Measurements from ENCODE around the gene SEMA3A.

Gene SEMA3A

DNA sequence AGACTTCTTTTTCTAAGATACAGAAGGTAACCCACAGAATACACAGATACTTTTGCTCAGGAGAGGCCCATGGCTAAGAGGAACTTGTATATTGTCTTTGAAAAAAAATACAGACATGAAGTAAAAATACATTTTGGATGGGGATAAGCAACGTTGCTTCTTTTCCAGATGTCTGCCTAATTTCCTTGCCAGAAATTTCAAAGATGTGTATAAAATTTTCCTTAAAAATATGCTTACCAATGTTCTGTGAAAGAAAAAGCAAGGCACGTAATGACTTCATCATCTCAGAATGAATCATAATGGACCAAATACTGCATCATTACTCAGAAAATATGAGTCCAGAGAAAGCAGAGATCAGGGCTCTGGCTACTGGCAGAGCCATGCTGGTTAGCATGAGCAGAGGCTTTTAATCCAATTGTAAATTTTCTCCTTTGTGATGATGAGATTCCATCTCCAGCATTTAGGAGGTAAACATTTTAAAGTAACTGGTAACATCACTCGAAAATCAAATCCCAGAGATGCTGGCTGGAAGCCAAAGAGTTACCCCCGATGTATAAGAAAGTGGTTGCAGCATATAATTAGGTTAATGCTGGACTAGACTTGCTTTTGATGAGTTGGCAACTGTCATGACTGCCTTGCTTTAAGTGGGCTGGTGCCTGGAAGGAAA lies 272.5 kb downstream of the SEMA3A start:
- DNase-seq (ENCODE audit: low spot score) = no peak

DNA sequence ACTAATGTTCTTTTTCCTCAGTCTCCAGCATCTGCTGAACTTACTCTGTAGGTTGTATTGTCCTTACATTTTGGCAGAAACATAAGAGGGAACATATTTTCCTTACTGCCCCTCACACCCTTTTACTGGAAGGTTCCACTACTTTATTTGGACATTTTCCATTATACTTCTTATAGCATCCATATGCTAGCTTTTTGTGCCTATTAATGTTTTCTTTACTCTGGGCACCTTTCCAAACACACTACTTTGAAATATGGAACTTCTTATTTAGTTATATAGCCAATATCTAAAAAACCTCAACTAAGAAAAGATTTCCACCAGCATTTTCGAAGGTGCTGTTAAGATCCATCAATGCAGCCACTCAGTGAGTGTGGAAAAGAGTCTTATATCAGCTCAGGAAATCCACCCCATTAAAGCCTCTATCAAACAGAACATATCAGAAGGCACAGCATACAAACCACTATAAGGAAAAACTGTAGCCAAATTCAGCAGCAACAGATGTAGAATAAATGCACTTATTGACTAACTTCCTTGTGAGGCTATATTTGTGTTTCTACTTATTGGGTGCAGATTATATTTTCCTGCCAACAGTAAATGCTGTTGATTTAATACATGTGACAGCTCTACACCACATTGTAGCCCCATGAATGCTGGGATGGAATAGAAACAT lies 273.2 kb downstream of the SEMA3A start:
- no peak for DNase-seq (ENCODE audit: low spot score)

DNA sequence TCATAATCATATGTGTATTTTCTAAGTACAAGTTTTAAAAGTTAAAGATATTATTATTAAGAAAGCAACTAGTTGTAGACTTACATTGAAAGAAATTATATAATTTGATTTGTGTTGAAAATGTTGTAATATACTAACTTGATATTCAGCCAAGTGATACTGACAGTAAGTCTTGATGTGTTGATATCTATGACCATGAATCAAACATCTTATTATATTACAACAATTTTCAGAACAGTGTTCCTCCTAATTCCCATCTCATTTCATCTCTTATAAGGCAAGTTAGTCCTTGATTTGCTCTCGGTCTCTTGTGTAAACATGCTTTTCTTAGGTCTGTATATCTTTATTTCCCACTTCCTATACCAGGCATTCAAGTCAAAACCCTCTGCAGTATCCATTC lies 276.4 kb downstream of the SEMA3A start:
- no peak for DNase-seq (ENCODE audit: low spot score)

DNA sequence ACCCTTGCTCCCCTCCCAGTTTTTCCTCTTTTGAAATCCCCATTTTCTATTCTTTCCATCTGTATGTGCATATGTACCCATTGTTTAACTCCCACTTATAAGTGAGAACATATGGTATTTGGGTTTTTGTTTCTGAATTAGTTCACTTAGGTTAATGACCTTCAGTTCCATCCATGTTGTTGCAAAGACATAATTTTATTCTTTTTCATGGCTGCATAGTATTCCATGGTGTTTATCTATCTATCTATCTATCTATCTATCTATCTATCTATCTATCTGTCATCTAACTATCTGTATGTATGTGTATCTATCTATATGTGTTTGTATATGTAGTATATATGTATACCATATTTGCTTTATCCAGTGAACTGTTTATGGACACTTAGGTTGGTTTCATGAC lies 281.4 kb downstream of the SEMA3A start:
- DNase-seq (ENCODE audit: low spot score) = no peak

DNA sequence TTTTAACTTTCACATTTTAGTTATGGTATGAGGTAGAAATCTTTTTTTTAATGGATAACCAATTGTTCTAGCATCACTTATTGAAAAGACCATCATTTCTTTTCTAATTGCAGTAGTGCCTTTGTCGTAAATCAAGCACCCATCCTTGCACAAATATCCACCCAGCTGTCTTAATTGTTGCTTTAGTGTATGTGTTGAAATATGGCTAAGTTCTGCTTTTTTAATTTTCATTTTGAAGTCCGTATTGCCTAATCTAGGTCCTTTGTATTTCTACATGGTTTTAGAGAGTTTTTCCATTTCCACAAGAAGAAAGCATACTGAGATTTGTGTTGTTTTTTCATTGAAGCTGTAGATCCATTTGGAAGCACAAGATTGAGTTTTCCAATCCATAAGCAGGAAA lies 286.1 kb downstream of the SEMA3A start:
- no peak for DNase-seq (ENCODE audit: low spot score)
